DOHH2 (cell line): ENCODE results near the gene BLVRB.

Experiments
- H3F3A ChIP-seq: fragments of 200-600 bp; sonication (generic), shearing (Covaris generic); 2 replicates; pipeline ENCODE4 v1.6.0; 2016; ENCODE audit warnings: antibody characterized with exemption, mild to moderate bottlenecking; ENCODE audit not compliant: control insufficient read depth, insufficient read depth
- H3K27ac ChIP-seq: fragments of 200-600 bp; sonication (generic); 2 replicates; pipeline ENCODE4 v1.5.1; 2014; ENCODE audit warnings: low read depth, mild to moderate bottlenecking, low read length, moderate library complexity
- H3K27me3 ChIP-seq: fragments of 200-600 bp; sonication (generic); 2 replicates; pipeline ENCODE4 v1.6.1; 2014; ENCODE audit warnings: mild to moderate bottlenecking, low read length, mixed read lengths; ENCODE audit not compliant: control insufficient read depth
- H3K36me3 ChIP-seq: fragments of 200-600 bp; sonication (generic); 2 replicates; pipeline ENCODE4 v1.6.1; 2014; ENCODE audit warnings: mild to moderate bottlenecking, low read length, moderate library complexity, mixed read lengths; ENCODE audit not compliant: control insufficient read depth
- H3K4me1 ChIP-seq: fragments of 200-600 bp; sonication (generic); 2 replicates; pipeline ENCODE4 v1.6.1; 2014; ENCODE audit warnings: mild to moderate bottlenecking, low read length, mixed read lengths; ENCODE audit not compliant: control insufficient read depth
- H3K4me2 ChIP-seq: fragments of 200-600 bp; sonication (generic); 2 replicates; pipeline ENCODE4 v1.6.0; 2014; ENCODE audit warnings: mild to moderate bottlenecking, low read length, moderate library complexity
- H3K4me3 ChIP-seq: fragments of 200-600 bp; sonication (generic); 2 replicates; pipeline ENCODE4 v1.5.1; 2014; ENCODE audit warnings: mild to moderate bottlenecking, low read length, mixed read lengths
- H3K79me2 ChIP-seq: fragments of 200-600 bp; sonication (generic); 2 replicates; pipeline ENCODE4 v1.6.1; 2014; ENCODE audit warnings: mild to moderate bottlenecking, low read length, mixed read lengths; ENCODE audit not compliant: control insufficient read depth
- H3K9me2 ChIP-seq: fragments of 200-600 bp; sonication (generic); replicated peaks from 2 replicates; pipeline ENCODE4 v1.6.1; 2014; ENCODE audit warnings: mild to moderate bottlenecking, low read length, mixed read lengths; ENCODE audit not compliant: control insufficient read depth
- H3K9me3 ChIP-seq: fragments of 200-600 bp; sonication (generic); 2 replicates; pipeline ENCODE4 v1.6.1; 2014; ENCODE audit warnings: antibody characterized with exemption, low read length, mixed read lengths; ENCODE audit not compliant: control insufficient read depth, insufficient read depth
- H4K20me1 ChIP-seq: fragments of 200-600 bp; sonication (generic); 2 replicates; pipeline ENCODE4 v1.6.0; 2014; ENCODE audit warnings: low read depth, mild to moderate bottlenecking, antibody characterized with exemption, low read length, moderate library complexity; ENCODE audit not compliant: control insufficient read depth, insufficient read depth
- EZH2phosphoT487 ChIP-seq: fragments of 200-600 bp; sonication (generic); IDR thresholded peaks from 2 replicates; pipeline ENCODE4 v1.6.1; 2017; ENCODE audit warnings: borderline replicate concordance, mild to moderate bottlenecking, antibody characterized with exemption, low read length, moderate library complexity, mixed read lengths
- TF ChIP-seq, protein P1 (sequence below): fragments of 200-600 bp; sonication (generic); IDR thresholded peaks from one replicate; pipeline ENCODE4 v1.5.1; 2014; ENCODE audit warnings: antibody characterized with exemption, mild to moderate bottlenecking, low read depth, low read length; ENCODE audit not compliant: poor library complexity, severe bottlenecking

The BLVRB gene

DNA sequence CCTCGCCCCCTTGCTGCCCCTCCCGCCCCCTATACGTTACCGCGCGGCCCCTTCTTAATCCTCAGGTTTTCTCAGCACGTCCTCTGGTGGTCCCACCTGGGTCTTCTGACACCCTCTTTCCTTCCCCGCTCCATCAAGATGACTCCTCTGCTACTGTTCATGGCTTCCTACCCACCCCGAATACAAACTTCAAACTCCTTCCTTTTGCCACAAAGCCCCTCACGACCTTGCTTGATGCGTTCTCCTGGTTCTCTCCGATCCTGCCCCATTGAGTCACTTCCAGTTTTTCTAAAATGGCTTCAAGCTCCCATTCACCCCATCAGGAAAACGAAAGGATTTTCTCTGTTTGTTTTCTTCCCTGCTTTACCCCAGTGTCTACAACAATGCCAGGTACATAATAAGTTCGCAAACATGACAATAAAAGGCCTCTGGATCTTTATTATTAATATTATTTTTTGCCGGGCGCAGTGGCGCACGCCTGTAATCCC, 20.7 kb downstream of the BLVRB start:
- Histone ChIP-seq H3K9me3 (no peaks in the 10 kb centered on the region), H4K20me1 (no peaks in the 10 kb centered on the region), H3F3A (peaks cover 5% of the 10 kb centered on the region), H3K4me2 (peak overlapping the region; percentile 91), H3K9me2 (no peaks in the 10 kb centered on the region), H3K4me1 (peaks cover 18% of the 10 kb centered on the region), H3K36me3 (peaks cover 31% of the 10 kb centered on the region), H3K79me2 (peaks cover 35% of the 10 kb centered on the region), H3K27me3 (no peaks in the 10 kb centered on the region), H3K4me3 (peak overlapping the region; percentile 97), H3K27ac (no peak overlapping the region)
- TF ChIP-seq, protein P1, sequence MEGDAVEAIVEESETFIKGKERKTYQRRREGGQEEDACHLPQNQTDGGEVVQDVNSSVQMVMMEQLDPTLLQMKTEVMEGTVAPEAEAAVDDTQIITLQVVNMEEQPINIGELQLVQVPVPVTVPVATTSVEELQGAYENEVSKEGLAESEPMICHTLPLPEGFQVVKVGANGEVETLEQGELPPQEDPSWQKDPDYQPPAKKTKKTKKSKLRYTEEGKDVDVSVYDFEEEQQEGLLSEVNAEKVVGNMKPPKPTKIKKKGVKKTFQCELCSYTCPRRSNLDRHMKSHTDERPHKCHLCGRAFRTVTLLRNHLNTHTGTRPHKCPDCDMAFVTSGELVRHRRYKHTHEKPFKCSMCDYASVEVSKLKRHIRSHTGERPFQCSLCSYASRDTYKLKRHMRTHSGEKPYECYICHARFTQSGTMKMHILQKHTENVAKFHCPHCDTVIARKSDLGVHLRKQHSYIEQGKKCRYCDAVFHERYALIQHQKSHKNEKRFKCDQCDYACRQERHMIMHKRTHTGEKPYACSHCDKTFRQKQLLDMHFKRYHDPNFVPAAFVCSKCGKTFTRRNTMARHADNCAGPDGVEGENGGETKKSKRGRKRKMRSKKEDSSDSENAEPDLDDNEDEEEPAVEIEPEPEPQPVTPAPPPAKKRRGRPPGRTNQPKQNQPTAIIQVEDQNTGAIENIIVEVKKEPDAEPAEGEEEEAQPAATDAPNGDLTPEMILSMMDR: peak; percentile 61
- TF ChIP-seq EZH2phosphoT487: no peak

DNA sequence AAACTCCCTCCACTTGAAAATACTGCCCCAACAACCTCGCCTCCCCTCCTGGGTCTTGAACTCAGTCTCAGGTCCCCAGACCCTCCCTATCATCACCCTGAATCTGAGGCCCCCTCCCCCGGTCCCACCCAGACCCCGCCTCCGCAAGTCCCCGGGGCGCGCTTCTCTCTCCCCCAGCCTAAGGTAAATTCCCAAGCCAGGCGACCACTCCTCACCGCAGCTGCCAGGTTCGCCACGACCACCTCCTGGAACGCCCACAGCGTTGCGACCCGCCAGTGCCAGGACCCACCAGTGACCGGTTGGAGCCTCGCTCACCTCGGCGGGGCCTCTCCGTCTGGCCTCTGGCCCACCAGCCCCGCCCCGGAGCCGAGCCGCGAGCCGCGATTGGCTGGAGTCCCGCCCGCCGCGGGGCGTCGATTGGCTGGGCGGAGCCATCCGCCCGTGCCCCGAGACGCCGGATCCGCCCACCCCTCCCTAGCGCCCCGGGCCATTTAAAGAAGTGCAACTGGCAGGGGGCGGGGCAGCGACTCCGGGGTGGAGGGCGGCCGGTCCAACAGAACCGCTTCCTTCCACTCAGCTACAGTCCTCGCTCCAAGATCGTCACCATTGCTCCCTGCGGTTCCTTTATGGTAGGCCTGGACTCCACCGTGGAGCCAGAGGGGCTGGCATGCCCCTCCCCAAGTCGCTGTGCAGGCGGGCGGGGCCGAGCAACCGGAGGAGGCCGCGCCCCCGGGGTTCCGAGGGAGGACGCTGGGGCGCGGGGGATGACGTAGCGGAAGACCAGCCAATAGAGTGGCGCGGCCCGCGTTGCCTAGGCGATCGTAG, 21.3 kb downstream of the BLVRB start, which contains the start of gene SERTAD3:
Gene SERTAD3, minus strand, starts transcription at position 336 of the 825 bp plus-strand sequence. CDS start 2,255 bp downstream, outside the sequence.
- Histone ChIP-seq H3K36me3 (peaks cover 32% of the 10 kb centered on the region), H3K4me1 (peaks cover 18% of the 10 kb centered on the region), H3K4me2 (peak within 1 kb of the TSS; percentile 91), H3K79me2 (peaks cover 35% of the 10 kb centered on the region), H3K27me3 (no peaks in the 10 kb centered on the region), H4K20me1 (no peaks in the 10 kb centered on the region), H3F3A (peaks cover 5% of the 10 kb centered on the region), H3K4me3 (peak within 1 kb of the TSS; percentile 97), H3K27ac (peak within 1 kb of the TSS; percentile 89), H3K9me2 (no peaks in the 10 kb centered on the region), H3K9me3 (no peaks in the 10 kb centered on the region)
- TF ChIP-seq, protein P1: no peak
- no peak for TF ChIP-seq EZH2phosphoT487

DNA sequence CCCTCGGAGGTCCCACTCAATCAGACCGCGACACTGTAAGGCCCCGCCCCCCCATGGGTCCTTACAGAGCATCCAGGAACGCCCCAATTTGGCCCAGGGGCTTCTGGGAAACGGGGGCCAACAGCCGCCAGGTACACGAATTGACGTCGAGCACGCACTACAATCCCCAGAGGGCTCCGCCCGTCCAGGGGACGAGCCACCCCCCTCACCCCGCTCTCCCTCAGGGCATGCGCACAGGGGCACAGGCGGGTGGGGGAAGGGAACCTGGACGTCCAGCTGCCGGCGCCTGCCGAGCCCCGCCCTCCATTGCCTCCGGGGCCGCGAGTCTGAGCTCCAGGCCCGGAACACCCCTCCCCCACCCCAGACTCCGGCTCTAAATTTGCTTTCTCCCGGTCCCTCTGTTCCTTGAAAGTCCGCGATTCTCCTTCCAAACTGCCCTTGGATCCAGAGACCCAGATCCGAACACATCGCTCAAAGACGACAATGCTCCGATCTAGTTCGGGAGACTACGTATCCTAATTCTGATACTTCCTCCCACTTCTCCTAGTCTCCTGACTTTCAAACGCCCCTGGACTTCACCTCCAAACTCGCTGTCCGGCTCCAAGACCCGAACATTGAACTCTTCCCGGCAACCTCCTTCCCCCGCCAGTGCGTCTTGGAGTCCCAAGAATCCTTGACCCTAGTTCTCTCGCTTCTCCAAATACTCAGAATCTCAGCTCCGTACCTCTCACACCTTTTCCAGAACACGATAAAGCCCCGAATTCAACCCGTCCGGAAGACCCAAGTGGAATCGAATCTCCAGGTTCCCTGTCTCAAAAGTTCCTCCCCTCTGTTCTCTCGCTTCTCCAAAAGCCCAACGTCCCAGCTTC, 22.2 kb downstream of the BLVRB start:
- Histone ChIP-seq H3K4me1 (peaks cover 18% of the 10 kb centered on the region), H3K79me2 (peaks cover 35% of the 10 kb centered on the region), H3K36me3 (peaks cover 32% of the 10 kb centered on the region), H3K4me2 (peak overlapping the region; percentile 97), H3K27ac (peak overlapping the region; percentile 89), H4K20me1 (no peaks in the 10 kb centered on the region), H3K9me3 (no peaks in the 10 kb centered on the region), H3F3A (peaks cover 5% of the 10 kb centered on the region), H3K4me3 (peak overlapping the region; percentile 97), H3K9me2 (no peaks in the 10 kb centered on the region), H3K27me3 (no peaks in the 10 kb centered on the region)
- TF ChIP-seq, protein P1: no peak
- no peak for TF ChIP-seq EZH2phosphoT487
